Amygdala (tissue), 56 donors: ENCODE measurements around the gene TECPR2.
"Not testable (repeated sequence)": the region's sequence is repeated elsewhere in the genome, so short reads cannot be mapped to it uniquely, and the experiment has no call there.

Experiments used
- DNase-seq, 56 donors: peaks; one replicate each; lab custom pipeline; 2025; lab: John Stamatoyannopoulos, UW

Gene TECPR2

DNA sequence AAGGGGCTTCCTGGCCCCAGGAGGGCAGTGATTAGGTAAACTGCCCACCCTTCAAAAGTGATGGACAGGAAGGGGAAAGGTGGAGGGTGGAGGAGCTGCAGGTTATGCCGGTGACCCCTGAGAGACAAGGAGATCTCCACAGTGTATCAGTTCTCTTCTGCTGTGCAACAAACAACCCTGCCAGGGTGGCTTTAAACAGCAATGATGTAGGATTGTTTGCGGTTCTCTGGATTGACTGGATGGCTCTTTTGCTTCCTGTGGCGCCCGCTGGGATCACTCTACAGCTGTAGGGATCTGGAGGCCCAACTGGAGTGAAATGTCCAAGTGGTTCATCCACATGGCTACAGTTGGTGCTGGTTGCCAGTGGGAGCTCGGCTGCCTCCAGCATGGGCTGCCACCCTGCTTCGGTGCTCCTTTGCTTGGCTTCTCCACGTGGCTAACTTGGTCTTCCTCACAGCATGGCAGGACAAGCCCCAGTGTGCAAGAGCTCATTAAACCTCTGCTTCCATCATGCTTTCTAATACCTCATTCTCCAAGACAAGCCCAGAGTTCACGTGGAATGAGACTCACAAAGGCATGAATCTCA, 155.4 kb downstream of the TECPR2 start:
- DNase-seq, result no peak

DNA sequence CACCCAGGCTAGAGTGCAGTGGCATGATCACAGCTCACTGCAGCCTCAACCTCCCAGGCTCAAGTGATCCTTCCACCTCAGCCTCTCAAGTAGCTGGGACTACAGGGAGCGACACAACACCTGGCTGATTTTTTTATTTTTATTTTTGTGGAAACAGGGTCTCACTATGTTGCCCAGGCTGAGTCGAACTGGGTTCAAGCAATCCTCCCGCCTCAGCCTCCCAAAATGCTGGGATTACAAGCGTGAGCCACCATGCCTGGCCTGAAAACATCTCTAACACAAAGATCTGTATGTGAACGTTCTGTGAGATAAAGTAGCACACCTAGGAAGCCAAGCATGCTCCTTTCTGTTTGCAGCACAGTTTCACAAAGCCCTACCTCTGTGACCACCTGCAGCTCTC, 157.0 kb downstream of the TECPR2 start:
- not testable (repeated sequence) for DNase-seq

DNA sequence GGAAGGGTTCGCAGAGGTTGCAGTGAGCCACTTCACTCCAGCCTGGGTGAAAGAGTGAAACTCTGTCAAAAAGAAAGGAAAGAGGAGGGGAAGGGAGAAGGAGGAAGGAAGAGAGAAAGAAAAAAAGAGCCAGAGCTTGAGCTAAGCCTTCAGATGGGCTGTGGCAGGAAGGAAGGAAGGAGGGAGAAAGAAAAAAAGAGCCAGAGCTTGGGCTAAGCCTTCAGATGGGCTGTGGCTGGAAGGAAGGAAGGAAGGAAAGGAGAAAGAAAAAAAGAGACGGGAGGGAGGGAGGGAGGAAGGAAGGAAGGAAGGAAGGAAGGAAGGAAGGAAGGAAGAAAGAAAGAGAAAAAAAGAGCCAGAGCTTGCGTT, 160.4 kb downstream of the TECPR2 start:
- no peak for DNase-seq

DNA sequence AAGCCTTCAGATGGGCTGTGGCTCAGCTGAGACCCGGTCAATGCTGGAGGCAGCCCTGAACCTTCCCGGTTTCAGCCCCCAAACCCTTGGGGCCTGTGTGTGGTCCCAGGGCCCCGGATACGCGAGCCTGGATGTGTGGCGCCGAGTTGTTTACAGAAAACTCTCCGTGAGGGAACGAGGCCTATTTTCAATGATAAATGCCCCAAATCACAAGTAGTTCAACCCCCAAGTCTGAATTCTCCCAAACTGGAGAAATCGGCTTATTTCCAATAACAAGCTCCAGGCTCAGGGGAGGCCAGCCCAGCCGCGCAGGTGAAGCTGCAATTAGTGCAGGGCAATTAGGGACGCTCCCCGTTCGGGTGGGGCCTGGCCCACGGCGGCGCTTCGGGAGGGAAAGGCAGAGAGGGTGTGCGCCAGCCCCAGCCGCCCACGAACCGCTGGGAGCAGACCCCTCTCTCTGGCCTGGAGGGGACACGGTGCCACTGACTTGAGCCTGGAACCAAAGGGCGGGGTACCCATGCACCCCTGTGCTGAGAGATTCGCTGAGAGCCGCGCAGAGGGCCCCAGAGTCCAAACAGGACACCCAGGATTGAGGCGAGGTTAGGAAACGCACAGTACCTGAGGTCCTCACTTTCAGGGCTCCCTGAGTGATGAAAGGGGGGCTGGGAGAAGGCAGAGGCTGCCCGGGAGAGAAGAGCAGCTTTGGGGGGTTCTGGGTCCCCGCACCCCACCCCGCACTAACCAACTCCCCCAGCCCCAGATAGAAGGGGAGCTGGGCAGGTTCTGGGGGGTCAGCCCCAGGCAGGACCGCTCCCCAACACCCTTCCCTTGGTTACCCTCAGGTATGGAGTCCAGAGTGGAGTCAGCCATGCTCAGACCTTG, 161.1 kb downstream of the TECPR2 start:
- DNase-seq, result no peak

DNA sequence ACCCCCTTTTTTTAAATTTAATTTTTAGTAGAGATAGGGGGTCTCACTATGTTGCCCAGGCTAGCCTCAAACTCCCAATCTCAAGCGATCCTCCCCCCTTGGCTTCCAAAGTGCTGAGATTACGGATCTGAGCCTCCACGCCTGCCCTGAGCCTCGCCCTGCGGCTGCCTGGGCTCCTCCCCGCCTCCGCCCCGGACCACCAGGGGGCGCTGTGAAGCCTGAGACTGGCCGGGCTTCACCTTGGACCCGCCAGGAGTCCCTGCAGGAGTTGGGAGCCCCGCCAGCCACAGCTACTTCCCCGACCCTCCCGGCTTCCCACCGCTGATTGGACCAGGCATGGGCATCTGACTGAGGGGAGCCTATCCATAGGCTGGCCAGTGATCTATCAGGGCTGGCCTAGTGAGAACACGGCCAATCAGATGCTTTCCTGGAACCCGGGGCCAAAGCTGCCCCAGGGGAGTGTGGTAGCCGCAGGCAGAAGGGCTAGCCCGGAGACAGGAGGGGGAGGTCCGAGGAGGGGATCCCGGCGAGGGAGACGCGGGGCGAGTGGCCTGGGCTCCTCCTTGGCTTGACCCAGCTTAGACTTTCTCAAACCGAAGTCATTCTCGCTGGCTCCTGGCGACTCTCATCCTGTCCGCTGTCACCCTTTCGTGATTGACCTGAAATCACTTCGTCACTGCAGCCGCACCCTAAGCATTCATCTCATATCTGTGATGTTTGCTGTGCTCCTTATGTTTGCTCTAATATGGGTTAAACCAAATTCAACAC, 161.9 kb downstream of the TECPR2 start:
- peak; percentile 42 to 98 (median 94) for DNase-seq

DNA sequence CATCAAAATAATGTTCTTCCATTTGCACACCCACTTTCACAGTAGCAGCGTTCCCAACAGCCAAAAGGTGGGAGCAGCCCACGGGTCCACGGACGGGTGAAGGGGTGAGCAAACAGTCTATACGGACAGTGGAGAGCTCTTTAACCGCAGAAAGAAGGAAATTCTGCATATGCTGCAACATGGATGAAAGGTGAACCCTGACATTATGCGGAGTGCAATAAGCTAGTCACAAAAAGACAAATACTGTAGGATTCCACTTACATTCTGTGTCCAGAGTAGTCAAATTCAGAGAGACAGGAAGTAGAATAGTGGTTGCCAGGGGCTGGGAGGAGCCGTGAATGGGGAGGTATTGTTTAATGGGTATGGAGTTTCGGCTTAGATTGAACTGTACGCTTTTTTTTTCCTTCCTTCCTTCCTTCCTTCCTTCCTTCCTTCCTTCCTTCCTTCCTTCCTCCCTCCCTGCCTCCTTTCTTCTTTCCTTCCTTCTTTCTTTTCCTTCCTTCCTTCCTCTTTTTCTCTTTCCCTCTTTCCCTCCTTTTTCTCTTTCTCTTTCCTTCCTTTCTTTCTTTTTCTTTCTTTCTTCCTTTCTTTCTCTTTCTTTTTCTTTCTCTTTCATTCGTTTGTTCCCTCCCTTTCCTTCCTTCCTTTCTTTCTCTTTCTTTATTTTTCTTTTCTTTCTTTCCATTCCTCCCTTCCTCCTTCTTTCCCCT, 162.6 kb downstream of the TECPR2 start:
- peak in 3 of 56 donors; percentile 27 to 57 (median 47) for DNase-seq

DNA sequence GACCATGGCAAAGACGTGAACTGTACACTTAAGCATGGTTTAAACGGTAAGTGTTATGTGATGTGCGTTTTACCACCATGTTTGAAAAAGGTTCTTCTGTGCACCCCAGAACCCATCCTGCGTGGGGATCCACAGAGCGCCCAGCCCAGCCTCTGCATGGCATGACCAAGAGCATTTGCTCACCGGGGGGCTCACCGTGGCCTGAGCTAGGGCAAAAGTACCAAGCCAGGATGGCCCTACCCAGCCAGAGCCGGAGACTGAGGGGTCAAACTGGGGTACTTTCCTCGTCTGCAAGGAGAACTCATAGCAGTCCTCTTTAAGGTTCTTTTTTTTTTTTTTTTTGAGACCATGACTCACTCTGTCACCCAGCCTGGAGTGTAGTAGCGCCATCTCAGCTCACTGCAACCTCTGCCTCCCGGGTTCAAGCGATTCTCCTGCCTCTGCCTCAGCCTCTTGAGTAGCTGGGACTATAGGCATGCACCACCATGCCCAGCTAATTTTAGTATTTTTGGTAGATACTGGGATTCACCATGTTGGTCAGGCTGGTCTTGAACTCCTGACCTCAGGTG, 163.3 kb downstream of the TECPR2 start:
- DNase-seq, result no peak

DNA sequence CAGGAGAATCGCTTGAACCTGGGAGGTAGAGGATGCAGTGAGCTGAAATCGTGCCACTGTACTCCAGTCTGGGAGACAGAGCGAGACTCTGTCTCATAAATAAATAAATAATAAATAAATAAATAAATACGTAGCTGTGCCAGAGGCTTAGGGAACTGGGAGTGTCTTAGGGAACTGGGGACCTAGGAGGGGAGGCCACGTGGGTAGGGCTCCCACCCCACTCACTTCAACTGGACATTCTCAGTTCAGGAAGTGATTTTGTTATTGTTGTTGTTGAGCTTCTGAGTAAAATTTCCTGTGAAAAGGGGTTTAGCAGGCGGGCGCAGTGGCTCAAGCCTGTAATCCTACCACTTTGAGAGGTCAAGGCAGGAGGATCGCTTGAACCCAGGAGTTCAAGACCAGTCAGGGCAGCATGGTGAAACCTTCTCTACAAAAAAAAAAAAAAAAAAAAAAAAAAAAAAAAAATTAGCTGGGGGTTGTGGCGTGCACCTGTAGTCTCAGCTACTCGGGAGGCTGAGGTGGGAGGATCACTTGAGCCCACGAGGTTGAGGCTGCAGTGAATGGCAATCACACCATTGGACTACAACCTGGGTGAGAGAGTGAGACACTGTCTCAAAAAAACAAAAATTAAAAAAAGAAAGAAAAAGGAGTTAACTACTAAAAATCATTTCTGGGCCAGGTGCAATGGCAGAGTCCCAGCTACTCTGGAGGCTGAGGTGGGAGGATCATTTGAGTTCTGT, 165.9 kb downstream of the TECPR2 start:
- no peak for DNase-seq

DNA sequence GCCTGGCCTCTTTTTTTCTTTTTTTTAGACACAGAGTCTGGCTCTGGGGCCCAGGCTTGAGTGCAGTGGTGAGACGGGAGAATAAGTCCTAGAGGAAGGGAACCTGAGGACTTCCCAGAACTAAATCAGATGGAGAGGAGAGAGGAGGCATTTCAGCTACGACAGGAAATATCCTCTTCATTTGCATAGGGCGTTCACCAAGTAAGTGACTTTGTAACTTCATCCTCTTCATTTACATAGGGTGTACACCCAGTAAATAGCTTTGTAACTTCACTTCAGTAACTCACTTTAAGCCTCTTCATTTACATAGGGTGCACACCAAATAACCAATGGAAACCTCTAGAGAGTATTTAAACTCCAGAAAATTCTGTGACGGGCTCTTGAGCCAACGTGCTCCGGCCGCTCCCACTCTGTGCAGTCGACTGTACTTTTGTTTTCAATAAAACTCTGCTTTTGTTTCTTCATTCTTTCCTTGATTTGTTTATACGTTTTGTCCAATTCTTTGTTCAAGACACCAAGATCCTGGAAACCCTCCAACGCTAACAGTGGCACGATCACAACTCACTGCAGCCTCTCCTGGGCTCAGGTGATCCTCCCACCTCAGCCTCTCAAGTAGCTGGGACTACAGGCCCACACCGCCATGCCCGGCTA, 168.2 kb downstream of the TECPR2 start:
- no peak for DNase-seq

DNA sequence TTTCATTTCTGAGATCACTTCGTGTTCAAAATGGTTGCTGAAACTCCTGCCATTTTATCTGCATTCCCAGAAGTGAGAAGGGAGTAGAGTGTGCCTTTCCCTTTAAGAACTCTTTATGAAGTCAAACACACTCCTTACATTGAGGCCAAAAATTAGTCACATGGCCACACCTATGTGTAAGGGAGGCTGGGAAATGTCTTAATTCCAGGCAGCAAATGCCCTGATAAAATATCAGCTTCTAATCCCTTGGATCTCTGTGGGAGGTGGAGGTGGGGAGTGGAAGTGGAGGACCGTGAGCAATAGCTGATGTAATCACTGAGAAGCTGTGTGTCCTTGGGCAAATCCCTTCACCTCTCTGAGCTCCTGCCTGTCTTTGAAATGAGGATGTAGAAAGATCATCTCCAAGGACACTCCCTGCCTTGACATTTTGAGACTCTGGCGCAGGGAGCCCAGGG, 169.5 kb downstream of the TECPR2 start:
- DNase-seq, result no peak

DNA sequence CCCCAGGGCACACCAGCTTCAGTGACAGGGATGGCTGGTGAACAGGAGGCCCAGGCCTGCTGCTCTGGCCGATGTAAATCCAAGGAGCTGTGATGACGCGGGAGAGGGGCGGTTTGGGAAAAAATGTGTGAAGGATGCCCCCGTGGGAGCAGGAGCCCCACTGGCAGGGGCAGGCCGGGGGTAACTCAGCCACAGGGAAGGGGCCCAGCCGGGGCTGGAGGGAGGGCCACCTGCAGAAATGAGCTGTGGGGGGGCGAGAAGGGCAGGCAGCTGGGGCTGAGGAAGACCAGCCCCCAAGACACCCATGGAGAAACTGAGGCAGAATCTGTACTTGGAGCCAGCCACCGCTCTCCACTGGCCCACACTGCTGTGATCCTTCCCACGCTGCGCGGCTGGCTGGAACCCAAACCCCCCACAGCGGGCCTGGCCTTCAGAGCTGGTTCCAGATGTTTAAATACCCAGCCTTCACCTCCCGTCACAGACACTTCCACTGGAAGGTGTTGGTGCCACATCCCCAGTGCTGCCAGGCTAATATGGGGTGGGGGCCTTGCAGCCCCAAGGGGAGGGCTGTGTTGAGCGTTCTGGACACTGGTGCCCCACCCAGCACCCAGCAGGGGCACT, 175.3 kb downstream of the TECPR2 start:
- no peak for DNase-seq

DNA sequence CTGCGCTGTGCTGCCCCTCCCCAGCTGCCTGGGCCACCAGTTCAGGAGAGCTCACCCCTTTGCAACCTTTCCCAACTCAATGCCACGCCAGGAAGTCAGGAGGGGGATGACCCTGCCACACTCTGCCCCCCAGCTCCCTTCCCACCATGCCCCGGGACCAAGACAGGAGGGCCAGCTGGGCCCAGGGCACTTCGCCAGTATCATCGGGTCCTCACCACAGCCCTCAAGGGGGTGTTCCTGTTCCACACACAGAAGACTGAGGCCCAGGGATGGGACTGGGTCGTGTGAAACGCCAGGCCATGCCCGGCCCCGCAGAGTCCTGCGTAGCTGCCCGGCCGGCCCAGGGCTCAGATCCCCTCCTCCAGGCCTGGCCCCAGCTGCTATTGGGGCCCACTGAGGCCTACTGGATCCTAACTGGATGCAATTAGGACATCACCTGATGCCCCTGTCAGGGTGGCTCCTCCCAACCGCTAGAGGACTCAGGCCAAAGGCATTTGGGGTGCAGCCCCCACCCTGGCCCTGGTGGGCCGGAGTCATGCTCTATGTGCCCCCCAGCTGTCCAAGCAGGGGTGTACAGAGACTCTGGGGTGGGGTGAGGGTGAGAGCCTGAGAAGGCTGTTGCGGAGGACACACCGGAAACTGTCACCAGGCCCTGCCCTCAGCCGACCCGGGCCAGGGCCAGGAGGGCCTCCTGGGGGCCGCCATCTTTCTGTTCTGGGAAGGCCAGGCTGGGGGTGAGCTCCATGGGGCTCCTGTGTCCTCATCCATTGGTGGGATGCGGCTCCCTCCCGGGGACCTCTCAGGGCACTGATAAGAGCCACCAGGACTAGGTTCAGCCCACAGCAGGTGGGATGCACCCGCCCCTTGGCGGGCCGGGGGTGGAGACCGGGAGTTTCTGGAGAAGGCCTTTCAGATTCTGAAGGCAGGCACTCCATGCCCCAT, 176.1 kb downstream of the TECPR2 start:
- DNase-seq, result no peak

DNA sequence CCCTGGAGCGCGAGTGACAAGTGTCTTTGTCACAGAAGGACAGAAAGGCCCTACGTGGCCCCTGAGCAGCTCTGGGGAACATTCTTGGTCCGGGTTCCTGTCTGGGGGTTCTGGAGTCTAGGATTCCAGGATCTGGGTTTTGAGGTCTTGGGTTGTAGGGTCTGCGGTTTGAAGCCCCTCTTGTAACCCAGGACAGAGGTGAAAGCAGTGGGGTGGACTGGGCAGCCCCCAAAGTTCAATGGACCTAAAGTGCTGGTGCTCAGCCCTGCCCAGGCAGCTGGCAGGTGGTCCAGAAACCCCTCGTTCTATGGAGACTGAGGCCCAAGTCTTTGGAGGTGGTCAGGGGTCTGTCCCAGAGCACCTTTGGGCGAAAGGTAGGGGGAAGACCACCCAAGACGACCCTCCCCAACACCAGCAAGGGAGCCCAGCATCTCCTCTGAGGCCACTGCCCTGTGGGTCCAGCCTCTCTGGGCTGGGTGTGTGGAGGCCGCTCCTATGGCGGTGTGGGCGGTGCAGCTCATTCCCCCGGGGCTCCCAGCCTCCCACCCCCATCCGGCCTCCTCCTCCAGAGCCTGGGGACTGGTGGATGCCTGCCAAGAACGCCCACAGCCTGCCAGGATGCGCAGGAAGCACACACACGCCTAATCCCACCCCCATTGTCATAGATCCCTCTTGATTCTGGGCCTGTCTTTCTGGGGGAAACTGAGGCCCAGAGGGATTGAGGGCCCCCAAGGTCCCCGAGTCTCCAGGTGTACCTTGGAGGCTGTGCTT, 177.0 kb downstream of the TECPR2 start:
- peak in 1 of 56 donors; percentile 24 for DNase-seq

DNA sequence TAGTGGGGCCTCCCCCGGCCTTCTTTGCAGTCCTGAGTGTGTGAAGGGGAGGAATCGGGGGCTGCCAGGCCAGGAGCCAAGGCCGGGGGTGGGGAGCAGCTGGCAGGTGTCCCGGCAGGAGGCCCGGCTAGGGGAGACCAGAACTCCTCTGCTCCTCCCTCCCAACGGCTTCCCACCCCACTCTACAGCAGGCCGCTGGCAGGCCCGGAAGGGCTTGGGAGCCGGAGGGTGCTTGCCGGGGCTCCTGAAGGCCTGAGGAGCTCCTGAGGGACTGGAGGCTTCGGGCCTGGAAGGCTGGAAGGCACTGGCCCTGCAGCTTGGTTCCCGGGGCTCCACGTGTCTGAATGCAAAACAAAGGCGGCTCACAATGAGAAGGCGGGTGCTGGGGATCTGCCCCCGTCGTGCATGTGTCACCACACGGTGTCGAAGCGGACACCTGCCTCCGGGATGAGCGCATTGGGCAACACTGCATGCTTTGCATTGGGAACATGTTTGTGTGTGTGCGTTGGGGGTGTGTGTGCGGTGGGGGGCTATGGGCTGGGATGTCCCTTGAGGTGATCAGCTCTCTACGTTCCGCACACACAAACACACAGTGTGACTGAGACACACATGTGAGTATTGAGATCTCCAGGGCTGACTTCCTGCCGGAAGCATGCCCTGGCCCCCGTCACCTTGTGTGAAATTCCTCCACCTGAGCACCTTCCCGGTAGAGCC, 177.7 kb downstream of the TECPR2 start:
- DNase-seq, result peak in 1 of 56 donors; percentile 8

DNA sequence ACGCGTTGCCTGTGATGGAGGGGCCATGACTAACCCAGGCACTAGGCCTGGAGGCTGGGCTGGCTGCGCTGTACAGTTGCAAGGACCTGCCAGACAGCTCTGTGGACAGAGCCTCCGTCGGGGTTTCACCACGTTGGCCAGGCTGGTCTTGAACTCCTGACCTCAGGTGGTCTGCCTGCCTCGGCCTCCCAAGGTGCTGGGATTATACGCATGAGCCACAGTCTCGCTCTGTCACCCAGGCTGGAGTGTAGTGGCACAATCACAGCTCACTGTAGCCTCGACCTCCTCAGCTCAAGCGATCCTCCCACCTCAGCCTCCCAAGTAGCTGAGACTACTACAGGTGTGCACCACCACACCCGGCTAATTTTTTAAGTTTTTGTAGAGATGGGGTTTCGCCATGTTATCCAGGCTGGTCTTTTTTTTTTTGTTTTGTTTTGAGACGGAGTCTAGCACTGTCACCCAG, 178.3 kb downstream of the TECPR2 start:
- DNase-seq, result not testable (repeated sequence)

DNA sequence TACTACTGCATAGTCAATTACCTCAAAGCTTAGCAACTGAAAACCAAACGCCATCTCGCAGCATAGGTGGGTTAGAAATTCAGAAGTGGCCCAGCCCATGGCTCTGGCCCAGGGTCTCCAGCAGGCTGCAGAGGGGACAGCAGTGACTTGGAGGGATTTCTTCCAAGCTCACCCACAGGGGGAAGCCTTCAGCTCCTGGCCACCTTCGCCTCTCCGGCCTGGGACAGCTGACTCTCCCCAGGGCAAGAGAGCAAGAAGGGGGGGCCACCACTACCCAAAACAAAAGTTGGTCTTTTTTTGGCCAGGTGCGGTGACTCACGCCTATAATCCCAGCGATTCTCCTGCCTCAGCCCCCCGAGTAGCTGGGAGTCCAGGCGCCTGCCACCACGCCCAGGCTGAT, 179.0 kb downstream of the TECPR2 start:
- no peak for DNase-seq
